Chondrocyte (in vitro differentiated cells): ENCODE data around the gene TLR8. TPM values are rescaled to one million over a fixed set of nuclear protein-coding genes. Genes with fewer than 3 reads are reported as not detected.

Experiments
- DNase-seq: peaks from one replicate; pipeline ENCODE4 v3.0.0; 2021; ENCODE audit warnings: mixed read lengths, low spot score
- H3K27ac Mint-ChIP-seq: one replicate; pipeline ENCODE4 v1.8.0; 2021; ENCODE audit warnings: mild to moderate bottlenecking, moderate library complexity, mixed read lengths; ENCODE audit not compliant: unreplicated experiment
- H3K27me3 Mint-ChIP-seq: 2 replicates; pipeline ENCODE4 v1.8.0; 2021; ENCODE audit warnings: low read depth, mixed read lengths
- H3K36me3 Mint-ChIP-seq: 2 replicates; pipeline ENCODE4 v1.8.0; 2021; ENCODE audit warnings: low read depth, mixed read lengths
- H3K4me1 Mint-ChIP-seq: 2 replicates; pipeline ENCODE4 v1.8.0; 2021; ENCODE audit warnings: low read depth, mild to moderate bottlenecking, mixed read lengths
- H3K4me3 Mint-ChIP-seq: one replicate; pipeline ENCODE4 v1.8.0; 2021; ENCODE audit warnings: mild to moderate bottlenecking, moderate library complexity, mixed read lengths; ENCODE audit not compliant: unreplicated experiment
- H3K9me3 Mint-ChIP-seq: 2 replicates; pipeline ENCODE4 v1.8.0; 2021; ENCODE audit warnings: low read depth, mixed read lengths
- CTCF ChIP-seq: fragments of 200-600 bp; sonication (generic); IDR thresholded peaks from 2 replicates; pipeline ENCODE4 v1.5.0; 2021; ENCODE audit warnings: antibody characterized with exemption, mild to moderate bottlenecking, moderate library complexity
- total RNA-seq: library from RNA; stranded (reverse); gene quantifications from 3 replicates; pipeline ENCODE4 v1.2.1, GENCODE V29; 2021

The TLR8 gene
- total RNA-seq, 1 donor from 2014 or later = not detected

GRCh38 chrX:12945494-12945893 lies 39.1 kb downstream of the TLR8 start:
- no peaks in the 10 kb centered on the region for H3K36me3 Mint-ChIP-seq
- peaks cover 5% of the 10 kb centered on the region for H3K9me3 Mint-ChIP-seq
- no peak overlapping the region for H3K27ac Mint-ChIP-seq
- H3K4me3 Mint-ChIP-seq = no peak overlapping the region
- TF ChIP-seq CTCF = no peak
- peaks cover 41% of the 10 kb centered on the region for H3K4me1 Mint-ChIP-seq
- no peaks in the 10 kb centered on the region for H3K27me3 Mint-ChIP-seq
- DNase-seq = no peak

GRCh38 chrX:12946406-12946805 lies 40.0 kb downstream of the TLR8 start:
- Mint-ChIP-seq H3K36me3 (no peaks in the 10 kb centered on the region), H3K27me3 (no peaks in the 10 kb centered on the region), H3K9me3 (no peaks in the 10 kb centered on the region), H3K4me3 (no peak overlapping the region), H3K4me1 (peaks cover 46% of the 10 kb centered on the region), H3K27ac (peak overlapping the region; percentile 81)
- TF ChIP-seq CTCF = no peak
- no peak for DNase-seq

- no peaks in the 10 kb centered on the region for H3K36me3 Mint-ChIP-seq
- no peak for DNase-seq
- peak overlapping the region; percentile 81 for H3K27ac Mint-ChIP-seq
- peak; percentile 98 for TF ChIP-seq CTCF
- H3K27me3 Mint-ChIP-seq = no peaks in the 10 kb centered on the region
- no peak overlapping the region for H3K4me3 Mint-ChIP-seq
- no peaks in the 10 kb centered on the region for H3K9me3 Mint-ChIP-seq
- peaks cover 46% of the 10 kb centered on the region for H3K4me1 Mint-ChIP-seq
Measured at GRCh38 chrX:12946838-12947544, 40.6 kb downstream of the TLR8 start.

- Mint-ChIP-seq H3K27me3 (no peaks in the 10 kb centered on the region), H3K27ac (peak overlapping the region; percentile 81), H3K9me3 (no peaks in the 10 kb centered on the region), H3K4me1 (peaks cover 46% of the 10 kb centered on the region), H3K36me3 (no peaks in the 10 kb centered on the region), H3K4me3 (no peak overlapping the region)
- TF ChIP-seq CTCF = no peak
- DNase-seq = no peak
Measured at GRCh38 chrX:12947545-12948235, 41.3 kb downstream of the TLR8 start.

GRCh38 chrX:12948495-12948894 lies 42.1 kb downstream of the TLR8 start:
- Mint-ChIP-seq H3K4me1 (peaks cover 41% of the 10 kb centered on the region), H3K27ac (peak overlapping the region; percentile 27)
- TF ChIP-seq CTCF = no peak

More at GRCh38 chrX:12948495-12948894, 42.1 kb downstream of the TLR8 start:
- Mint-ChIP-seq H3K9me3 (no peaks in the 10 kb centered on the region), H3K4me3 (no peak overlapping the region), H3K27me3 (no peaks in the 10 kb centered on the region), H3K36me3 (no peaks in the 10 kb centered on the region)
- no peak for DNase-seq
